ENCODE measurements around the gene TENM3.

Gene TENM3

DNA sequence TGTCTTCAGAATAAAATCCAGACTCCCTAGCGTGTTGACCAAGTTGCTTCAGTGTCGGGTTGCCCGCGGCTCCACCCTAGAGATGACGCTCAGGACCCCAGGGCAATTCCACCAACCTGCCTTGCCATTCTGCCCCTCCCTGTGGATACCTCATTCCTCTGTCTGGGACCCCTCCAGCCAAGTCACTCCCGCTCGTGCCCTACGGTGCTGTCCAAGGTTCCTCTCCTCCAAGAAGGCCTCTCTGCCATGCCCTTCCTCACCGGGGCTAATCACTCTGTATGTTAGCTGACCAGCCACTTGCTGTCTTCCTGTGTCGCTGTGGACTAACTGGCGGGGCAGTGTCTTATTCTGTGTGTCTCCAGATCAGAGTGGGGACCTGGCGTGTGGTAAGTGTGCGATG, 46.6 kb downstream of the TENM3 start:
- H3K9me3 ChIP-seq (ENCODE audit: insufficient read depth, low read length): no peaks in the 10 kb centered on the region

DNA sequence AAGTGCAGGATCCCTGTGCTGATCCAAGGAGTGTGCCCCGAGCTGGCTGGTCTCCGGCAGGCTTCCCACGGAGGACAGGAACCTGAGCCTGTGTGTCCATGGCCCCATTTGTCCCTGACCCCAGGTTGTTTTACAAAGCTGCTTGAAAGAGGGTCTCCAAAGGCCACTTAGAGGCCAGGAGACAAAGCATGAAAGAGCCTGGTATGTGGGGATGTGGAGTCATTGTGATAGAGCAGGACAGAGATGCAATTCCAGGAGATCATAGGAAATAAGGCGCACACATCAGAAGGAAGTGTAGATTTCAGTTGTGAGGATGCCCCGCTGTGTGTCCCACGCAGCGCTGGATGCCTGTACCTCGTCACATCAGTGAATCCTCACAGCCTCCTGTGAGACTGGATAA, 48.0 kb downstream of the TENM3 start:
- H3K79me2 ChIP-seq (ENCODE audit: low read length): no peaks in the 10 kb centered on the region
- no peak overlapping the region for H3K4me3 ChIP-seq (ENCODE audit: low read length)
- H3K27me3 ChIP-seq (ENCODE audit: low read depth, low read length): no peaks in the 10 kb centered on the region
- no peak overlapping the region for H2AFZ ChIP-seq (ENCODE audit: low read depth, low read length)
- H3K4me2 ChIP-seq (ENCODE audit: low read length): no peak overlapping the region
- H3K27ac ChIP-seq (ENCODE audit: low read length): no peak overlapping the region
- no peaks in the 10 kb centered on the region for H4K20me1 ChIP-seq (ENCODE audit: insufficient read depth, low read length)
- no peak overlapping the region for H3K9ac ChIP-seq (ENCODE audit: low read length)
- H3K4me1 ChIP-seq (ENCODE audit: low read length): peaks cover 9% of the 10 kb centered on the region; the same call in 1 of the 2 replicates
- TF ChIP-seq, protein P1, sequence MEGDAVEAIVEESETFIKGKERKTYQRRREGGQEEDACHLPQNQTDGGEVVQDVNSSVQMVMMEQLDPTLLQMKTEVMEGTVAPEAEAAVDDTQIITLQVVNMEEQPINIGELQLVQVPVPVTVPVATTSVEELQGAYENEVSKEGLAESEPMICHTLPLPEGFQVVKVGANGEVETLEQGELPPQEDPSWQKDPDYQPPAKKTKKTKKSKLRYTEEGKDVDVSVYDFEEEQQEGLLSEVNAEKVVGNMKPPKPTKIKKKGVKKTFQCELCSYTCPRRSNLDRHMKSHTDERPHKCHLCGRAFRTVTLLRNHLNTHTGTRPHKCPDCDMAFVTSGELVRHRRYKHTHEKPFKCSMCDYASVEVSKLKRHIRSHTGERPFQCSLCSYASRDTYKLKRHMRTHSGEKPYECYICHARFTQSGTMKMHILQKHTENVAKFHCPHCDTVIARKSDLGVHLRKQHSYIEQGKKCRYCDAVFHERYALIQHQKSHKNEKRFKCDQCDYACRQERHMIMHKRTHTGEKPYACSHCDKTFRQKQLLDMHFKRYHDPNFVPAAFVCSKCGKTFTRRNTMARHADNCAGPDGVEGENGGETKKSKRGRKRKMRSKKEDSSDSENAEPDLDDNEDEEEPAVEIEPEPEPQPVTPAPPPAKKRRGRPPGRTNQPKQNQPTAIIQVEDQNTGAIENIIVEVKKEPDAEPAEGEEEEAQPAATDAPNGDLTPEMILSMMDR (IDR thresholded peaks at IDR 0.05; ENCODE audit: low read depth, low read length): no peak
- TF ChIP-seq EZH2phosphoT487 (IDR thresholded peaks at IDR 0.05; ENCODE audit: low read depth): no peak
- H3K9me3 ChIP-seq (ENCODE audit: insufficient read depth, low read length): no peaks in the 10 kb centered on the region
- H3K36me3 ChIP-seq (replicated peaks; ENCODE audit: low read depth, low read length): no peaks in the 10 kb centered on the region

More for the DNA sequence above, 46.6 kb downstream of the TENM3 start:
- Histone ChIP-seq H3K4me1 (ENCODE audit: low read length) (peaks cover 9% of the 10 kb centered on the region; the same call in 1 of the 2 replicates), H4K20me1 (ENCODE audit: insufficient read depth, low read length) (no peaks in the 10 kb centered on the region), H3K4me2 (ENCODE audit: low read length) (no peak overlapping the region), H2AFZ (ENCODE audit: low read depth, low read length) (no peak overlapping the region), H3K79me2 (ENCODE audit: low read length) (no peaks in the 10 kb centered on the region), H3K9ac (ENCODE audit: low read length) (no peak overlapping the region), H3K4me3 (ENCODE audit: low read length) (no peak overlapping the region), H3K27me3 (ENCODE audit: low read depth, low read length) (no peaks in the 10 kb centered on the region), H3K36me3 (replicated peaks; ENCODE audit: low read depth, low read length) (no peaks in the 10 kb centered on the region), H3K27ac (ENCODE audit: low read length) (no peak overlapping the region)
- TF ChIP-seq, protein P1 (IDR thresholded peaks at IDR 0.05; ENCODE audit: low read depth, low read length): no peak
- TF ChIP-seq EZH2phosphoT487 (IDR thresholded peaks at IDR 0.05; ENCODE audit: low read depth): no peak

DNA sequence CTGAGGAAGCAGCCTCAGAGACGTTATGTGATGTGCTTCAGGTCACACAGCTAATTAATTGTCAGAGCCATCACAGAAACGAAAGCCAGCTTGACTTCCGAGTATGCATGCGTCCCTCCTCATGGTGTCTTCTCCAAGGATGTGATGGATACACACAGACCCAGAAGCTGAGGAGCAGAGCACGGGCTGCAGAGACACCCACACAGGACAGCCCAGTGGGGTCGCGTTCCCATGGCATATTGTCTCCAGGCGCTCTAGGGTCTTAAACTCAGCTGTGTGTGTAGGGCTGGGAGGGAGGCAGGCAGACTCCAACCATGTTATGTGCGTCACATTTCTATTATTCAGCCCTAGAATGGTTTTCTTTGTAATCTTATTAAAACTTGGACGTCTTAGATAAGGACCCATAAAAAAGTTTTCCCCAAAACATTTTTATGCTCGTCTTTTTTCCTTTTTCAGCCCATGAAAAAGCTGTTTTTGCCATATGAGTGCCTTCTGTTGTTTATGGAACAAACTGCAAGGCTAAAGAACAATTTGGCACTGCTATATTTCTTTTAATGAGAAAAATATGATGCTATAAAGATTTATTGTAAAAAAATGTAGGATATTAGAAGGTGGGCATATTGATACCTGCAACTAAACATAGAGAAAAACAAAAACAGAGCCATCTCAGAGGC, 48.5 kb downstream of the TENM3 start:
- TF ChIP-seq EZH2phosphoT487 (IDR thresholded peaks at IDR 0.05; ENCODE audit: low read depth): no peak
- TF ChIP-seq, protein P1 (IDR thresholded peaks at IDR 0.05; ENCODE audit: low read depth, low read length): no peak
- no peak overlapping the region for H3K27ac ChIP-seq (ENCODE audit: low read length)
- H3K27me3 ChIP-seq (ENCODE audit: low read depth, low read length): no peaks in the 10 kb centered on the region
- H3K36me3 ChIP-seq (replicated peaks; ENCODE audit: low read depth, low read length): no peaks in the 10 kb centered on the region
- H3K4me2 ChIP-seq (ENCODE audit: low read length): no peak overlapping the region
- no peak overlapping the region for H3K4me3 ChIP-seq (ENCODE audit: low read length)
- H3K9me3 ChIP-seq (ENCODE audit: insufficient read depth, low read length): no peaks in the 10 kb centered on the region
- H4K20me1 ChIP-seq (ENCODE audit: insufficient read depth, low read length): no peaks in the 10 kb centered on the region
- peaks cover 9% of the 10 kb centered on the region; the same call in 1 of the 2 replicates for H3K4me1 ChIP-seq (ENCODE audit: low read length)
- no peaks in the 10 kb centered on the region for H3K79me2 ChIP-seq (ENCODE audit: low read length)
- no peak overlapping the region for H3K9ac ChIP-seq (ENCODE audit: low read length)
- no peak overlapping the region for H2AFZ ChIP-seq (ENCODE audit: low read depth, low read length)

GRCh38 chr4:182292612-182293011, 49.4 kb downstream of the TENM3 start:
- Histone ChIP-seq H3K4me1 (ENCODE audit: low read length) (peaks cover 9% of the 10 kb centered on the region; the same call in 1 of the 2 replicates), H3K27me3 (ENCODE audit: low read depth, low read length) (no peaks in the 10 kb centered on the region), H3K9me3 (ENCODE audit: insufficient read depth, low read length) (no peaks in the 10 kb centered on the region), H4K20me1 (ENCODE audit: insufficient read depth, low read length) (no peaks in the 10 kb centered on the region), H3K9ac (ENCODE audit: low read length) (no peak overlapping the region), H3K4me3 (ENCODE audit: low read length) (no peak overlapping the region), H2AFZ (ENCODE audit: low read depth, low read length) (no peak overlapping the region), H3K27ac (ENCODE audit: low read length) (no peak overlapping the region), H3K4me2 (ENCODE audit: low read length) (no peak overlapping the region), H3K36me3 (replicated peaks; ENCODE audit: low read depth, low read length) (no peaks in the 10 kb centered on the region), H3K79me2 (ENCODE audit: low read length) (no peaks in the 10 kb centered on the region)
- TF ChIP-seq, protein P1 (IDR thresholded peaks at IDR 0.05; ENCODE audit: low read depth, low read length): no peak
- TF ChIP-seq EZH2phosphoT487 (IDR thresholded peaks at IDR 0.05; ENCODE audit: low read depth): no peak
